H9 (cell line): ENCODE results near the gene TMBIM6. TPM values are rescaled to one million over a fixed set of nuclear protein-coding genes. Genes with fewer than 3 reads are reported as not detected.

Experiments used
- DNase-seq: peaks from one replicate; pipeline ENCODE4 v3.0.0-alpha.2; 2017
- H2AFZ ChIP-seq: one replicate; pipeline ENCODE4 v1.6.1; 2013; ENCODE audit warnings: mild to moderate bottlenecking, low read length, control low read depth, moderate library complexity
- H2AK5ac ChIP-seq: 2 replicates; pipeline ENCODE4 v1.6.1; 2013; ENCODE audit warnings: low read length, control low read depth, mixed read lengths; ENCODE audit not compliant: insufficient read length
- H2BK120ac ChIP-seq: one replicate; pipeline ENCODE4 v1.6.1; 2013; ENCODE audit warnings: low read depth, mild to moderate bottlenecking, low read length, control low read depth, inconsistent platforms; ENCODE audit not compliant: poor library complexity, severe bottlenecking
- H2BK12ac ChIP-seq: 2 replicates; pipeline ENCODE4 v1.6.1; 2013; ENCODE audit warnings: low read length, control low read depth, mixed read lengths, low read depth; ENCODE audit not compliant: insufficient read length
- H2BK15ac ChIP-seq: 2 replicates; pipeline ENCODE4 v1.6.1; 2013; ENCODE audit warnings: low read depth, low read length, control low read depth
- H2BK20ac ChIP-seq: one replicate; pipeline ENCODE4 v1.6.1; 2013; ENCODE audit warnings: low read depth, mild to moderate bottlenecking, low read length, control low read depth, inconsistent platforms; ENCODE audit not compliant: poor library complexity, severe bottlenecking
- H2BK5ac ChIP-seq: 2 replicates; pipeline ENCODE4 v1.6.1; 2013; ENCODE audit warnings: low read length, control low read depth, mixed read lengths; ENCODE audit not compliant: insufficient read length
- H3K14ac ChIP-seq: 2 replicates; pipeline ENCODE4 v1.6.1; 2013; ENCODE audit warnings: low read length, control low read depth; ENCODE audit not compliant: insufficient read depth
- H3K18ac ChIP-seq: 2 replicates; pipeline ENCODE4 v1.6.1; 2013; ENCODE audit warnings: low read depth, mild to moderate bottlenecking, mixed read lengths, low read length, control low read depth; ENCODE audit not compliant: insufficient read length
- H3K23ac ChIP-seq: 2 replicates; pipeline ENCODE4 v1.6.1; 2013; ENCODE audit warnings: low read length, control low read depth, mixed read lengths, low read depth; ENCODE audit not compliant: insufficient read length
- H3K23me2 ChIP-seq: 2 replicates; pipeline ENCODE4 v1.6.1; 2013; ENCODE audit warnings: low read depth, mild to moderate bottlenecking, mixed read lengths, low read length, control low read depth; ENCODE audit not compliant: insufficient read length, poor library complexity, severe bottlenecking
- H3K27ac ChIP-seq: 2 replicates; pipeline ENCODE4 v1.5.1; 2013; ENCODE audit warnings: low read length, control low read depth, mixed read lengths, low read depth; ENCODE audit not compliant: insufficient read length
- H3K27me3 ChIP-seq: 2 replicates; pipeline ENCODE4 v1.6.1; 2013; ENCODE audit warnings: low read length, control low read depth, inconsistent platforms; ENCODE audit not compliant: insufficient read depth
- H3K4ac ChIP-seq: 2 replicates; pipeline ENCODE4 v1.6.1; 2013; ENCODE audit warnings: low read depth, mild to moderate bottlenecking, control low read depth, inconsistent platforms, low read length, moderate library complexity
- H3K4me1 ChIP-seq: 2 replicates; pipeline ENCODE4 v1.6.1; 2013; ENCODE audit warnings: low read length, control low read depth, inconsistent platforms; ENCODE audit not compliant: insufficient read depth
- H3K4me2 ChIP-seq: 2 replicates; pipeline ENCODE4 v1.6.1; 2013; ENCODE audit warnings: low read length, control low read depth, mixed read lengths; ENCODE audit not compliant: insufficient read length, insufficient read depth
- H3K56ac ChIP-seq: 2 replicates; pipeline ENCODE4 v1.6.1; 2013; ENCODE audit warnings: low read depth, mild to moderate bottlenecking, mixed read lengths, low read length, control low read depth; ENCODE audit not compliant: insufficient read length
- H3K79me1 ChIP-seq: 2 replicates; pipeline ENCODE4 v1.6.1; 2013; ENCODE audit warnings: low read depth, mild to moderate bottlenecking, moderate library complexity, low read length, control low read depth, inconsistent platforms; ENCODE audit not compliant: insufficient read depth, poor library complexity, severe bottlenecking
- H3K79me2 ChIP-seq: 2 replicates; pipeline ENCODE4 v1.6.1; 2013; ENCODE audit warnings: low read length, control low read depth, inconsistent platforms; ENCODE audit not compliant: insufficient read depth
- H3K9ac ChIP-seq: 2 replicates; pipeline ENCODE4 v1.6.1; 2013; ENCODE audit warnings: low read length, control low read depth, mixed read lengths; ENCODE audit not compliant: insufficient read length; ENCODE audit errors: extremely low read depth
- H3K9me3 ChIP-seq: one replicate; pipeline ENCODE4 v1.6.1; 2013; ENCODE audit warnings: low read depth, low read length, inconsistent platforms; ENCODE audit not compliant: control insufficient read depth
- H3T11ph ChIP-seq: one replicate; pipeline ENCODE4 v1.6.1; 2013; ENCODE audit warnings: mild to moderate bottlenecking, low read length, control low read depth, inconsistent platforms
- H4K20me1 ChIP-seq: one replicate; pipeline ENCODE4 v1.6.1; 2013; ENCODE audit not compliant: control insufficient read depth, insufficient read length, insufficient read depth
- H4K5ac ChIP-seq: 2 replicates; pipeline ENCODE4 v1.6.1; 2013; ENCODE audit warnings: low read depth, mild to moderate bottlenecking, mixed read lengths, low read length, control low read depth; ENCODE audit not compliant: insufficient read length
- H4K8ac ChIP-seq: replicated peaks from 2 replicates; pipeline ENCODE4 v1.6.1; 2013; ENCODE audit warnings: low read length, control low read depth, mixed read lengths, low read depth; ENCODE audit not compliant: insufficient read length
- H4K91ac ChIP-seq: 2 replicates; pipeline ENCODE4 v1.6.1; 2013; ENCODE audit warnings: low read depth, mild to moderate bottlenecking, moderate library complexity, mixed read lengths, low read length, control low read depth; ENCODE audit not compliant: insufficient read length
- H3K27ac Mint-ChIP-seq, 3 experiments: 2 replicates in 2 of 3; 3 replicates in 1 of 3; pipeline ENCODE4 v1.8.0; 2020 to 2021; ENCODE audit warnings: mixed read lengths in 3 of 3, mild to moderate bottlenecking in 1 of 3, moderate library complexity in 1 of 3
- H3K27me3 Mint-ChIP-seq: 2 replicates; pipeline ENCODE4 v1.8.0; 2021; ENCODE audit warnings: low read depth, mild to moderate bottlenecking, moderate library complexity, mixed read lengths
- H3K36me3 Mint-ChIP-seq, 3 experiments: 2 replicates in 2 of 3; 3 replicates in 1 of 3; pipeline ENCODE4 v1.8.0; 2020 to 2021; ENCODE audit warnings: low read depth in 3 of 3, mixed read lengths in 3 of 3; ENCODE audit not compliant: insufficient read depth in 1 of 3
- H3K4me1 Mint-ChIP-seq, 2 experiments: 2 replicates each; pipeline ENCODE4 v1.8.0; 2020; ENCODE audit warnings: mixed read lengths in 2 of 2
- H3K4me3 Mint-ChIP-seq, 2 experiments: 2 replicates in 1 of 2; 3 replicates in 1 of 2; pipeline ENCODE4 v1.8.0; 2020 to 2021; ENCODE audit warnings: mild to moderate bottlenecking in 2 of 2, mixed read lengths in 2 of 2, moderate library complexity in 1 of 2
- H3K9me3 Mint-ChIP-seq, 2 experiments: 2 replicates in 1 of 2; 3 replicates in 1 of 2; pipeline ENCODE4 v1.8.0; 2020; ENCODE audit warnings: mild to moderate bottlenecking in 2 of 2, mixed read lengths in 2 of 2, moderate library complexity in 1 of 2
- CTCF ChIP-seq: fragments of 200-600 bp; sonication (generic); conservative IDR thresholded peaks from 3 replicates; pipeline ENCODE4 v1.8.0; 2021; ENCODE audit warnings: antibody characterized with exemption, mild to moderate bottlenecking
- total RNA-seq: library from RNA; stranded (reverse); gene quantifications from 2 replicates; pipeline ENCODE4 v1.2.1, GENCODE V29; 2021

TMBIM6 gene
- total RNA-seq, 1 experiment from 2014 or later, result 362 TPM

- Histone ChIP-seq H3K27me3 (no peaks in the 10 kb centered on the region), H3K56ac (no peak overlapping the region), H3K4me2 (no peak overlapping the region), H4K8ac (no peak overlapping the region), H3K4me1 (peaks cover 13% of the 10 kb centered on the region), H3K9me3 (no peaks in the 10 kb centered on the region), H3K23ac (no peak overlapping the region), H4K5ac (no peak overlapping the region), H2BK5ac (no peak overlapping the region), H3K79me1 (no peaks in the 10 kb centered on the region), H4K91ac (no peak overlapping the region), H3K79me2 (peaks cover 7% of the 10 kb centered on the region; the same call in 1 of the 2 replicates), H3K27ac (no peak overlapping the region), H2BK20ac (no peak overlapping the region), H3K4ac (no peak overlapping the region), H2BK120ac (no peak overlapping the region), H3K18ac (no peak overlapping the region), H3T11ph (no peak overlapping the region), H3K14ac (no peak overlapping the region), H4K20me1 (no peaks in the 10 kb centered on the region), H3K23me2 (peaks cover 4% of the 10 kb centered on the region), H2BK12ac (no peak overlapping the region), H2AK5ac (no peak overlapping the region), H2AFZ (no peak overlapping the region), H3K9ac (no peak overlapping the region), H2BK15ac (no peak overlapping the region)
- Mint-ChIP-seq H3K4me3 (no peak overlapping the region), H3K36me3 (peaks cover 0 to 8% (median 3%) of the 10 kb centered on the region in 3 experiments; a peak in 5 of 7 replicates), H3K4me1 (peaks cover 53 to 57% of the 10 kb centered on the region in 2 experiments), H3K27me3 (no peaks in the 10 kb centered on the region), H3K27ac (peak overlapping the region; percentile 24 to 77 (median 52); a peak in 4 of 7 replicates), H3K9me3 (peaks cover 2 to 3% of the 10 kb centered on the region in 2 experiments; a peak in 4 of 5 replicates)
- no peak for DNase-seq
- TF ChIP-seq CTCF, result no peak
Measured at GRCh38 chr12:49696723-49697122, 44.6 kb upstream of the TMBIM6 start.
